Motor neuron (in vitro differentiated cells): ENCODE results near the gene GHRH. TPM values are rescaled to one million over a fixed set of nuclear protein-coding genes. Genes with fewer than 3 reads are reported as not detected.
A peak's percentile ranks its signal among the peaks of the same experiment; 100 is the strongest.

Experiments used
- ATAC-seq, 8 experiments: fragments of 200-7000 bp; cut with Tn5 transposase; replicated peaks in 6 of 8; 2 replicates each; pipeline ENCODE4 v1.8.0; 2021; ENCODE audit warnings: mild to moderate bottlenecking in 8 of 8, moderate library complexity in 8 of 8
- H3K27ac ChIP-seq, 2 donors: fragments of 250-450 bp; sonication (Bioruptor Pico); 2 replicates each; pipeline ENCODE4 v1.9.0; 2021; ENCODE audit warnings: antibody characterized with exemption in 2 of 2, mild to moderate bottlenecking in 2 of 2, moderate library complexity in 1 of 2
- H3K4me1 ChIP-seq, 2 donors: fragments of 250-450 bp; sonication (Bioruptor Pico); replicated peaks in 1 of 2; 2 replicates each; pipeline ENCODE4 v1.6.1; 2021; ENCODE audit warnings: antibody characterized with exemption in 2 of 2, mild to moderate bottlenecking in 2 of 2, moderate library complexity in 1 of 2
- H3K4me3 ChIP-seq, 5 donors: fragments of 250-450 bp; sonication (Bioruptor Pico); 2 replicates each; pipeline ENCODE4 v1.9.0; 2021; ENCODE audit warnings: antibody characterized with exemption in 5 of 5, mild to moderate bottlenecking in 5 of 5, moderate library complexity in 4 of 5
- WGBS, 10 experiments: fragments of 450-650 bp; shearing (Covaris generic); methylation state at CpG; one replicate each; pipeline ENCODE4 v1.0.0; 2022; 5-methylcytosine and 5-hydroxymethylcytosine counted together
- in situ Hi-C, 9 experiments: fragments of 400-800 bp; cut with MboI; loops; one replicate each; pipeline ENCODE4 v1.15.0; 2021; ENCODE audit warnings: low sequenced_read_pairs in 9 of 9, low pct_unique_long_range_greater_than_20kb in 2 of 9; ENCODE audit not compliant: unreplicated experiment in 9 of 9
- total RNA-seq, 8 experiments: library from RNA; unstranded; fragments of 300-600 nt; gene quantifications; 2 replicates each; pipeline versions ENCODE4 v1.2.3 to v1.2.4, GENCODE V29; 2022

The GHRH gene
- total RNA-seq, 8 experiments from 2014 or later, result not detected

DNA sequence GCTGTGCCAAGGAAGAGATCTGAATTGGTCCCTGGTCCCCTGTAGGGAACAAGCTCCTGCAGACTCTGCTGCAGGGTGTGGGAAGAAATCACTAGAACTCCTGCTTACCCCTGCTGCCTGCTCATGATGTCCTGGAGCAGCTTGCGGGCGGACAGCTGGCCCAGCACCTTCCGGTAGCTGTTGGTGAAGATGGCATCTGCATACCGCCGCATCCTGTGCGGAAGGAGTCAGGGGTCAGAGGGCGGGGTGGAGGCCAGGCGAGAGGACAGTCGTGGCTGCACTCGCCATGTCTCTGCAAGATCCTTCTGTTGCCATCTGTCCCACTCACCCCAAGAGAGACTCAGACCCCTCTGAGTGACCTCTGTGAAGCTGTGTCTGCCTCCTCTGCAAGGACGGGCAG lies 5.3 kb downstream of the GHRH start:
- H3K4me3 ChIP-seq, result no peak overlapping the region
- H3K4me1 ChIP-seq, result peaks cover 16 to 34% of the 10 kb centered on the region in 2 donors
- no peak overlapping the region for H3K27ac ChIP-seq
- in situ Hi-C loops, result loop anchor here in 3 of 9 experiments (25.0 kb wide), 1 partner anchor 281 kb away; the partner anchor contains the start of gene BLCAP (in 3 of the 3)
- WGBS, 10 experiments, result 86 to 100% (median 100%) methylated on average over 1 to 8 of the region's 11 CpGs; no CpG with 5 or more reads in 6 of the 10 experiments
- ATAC-seq, result no peak

DNA sequence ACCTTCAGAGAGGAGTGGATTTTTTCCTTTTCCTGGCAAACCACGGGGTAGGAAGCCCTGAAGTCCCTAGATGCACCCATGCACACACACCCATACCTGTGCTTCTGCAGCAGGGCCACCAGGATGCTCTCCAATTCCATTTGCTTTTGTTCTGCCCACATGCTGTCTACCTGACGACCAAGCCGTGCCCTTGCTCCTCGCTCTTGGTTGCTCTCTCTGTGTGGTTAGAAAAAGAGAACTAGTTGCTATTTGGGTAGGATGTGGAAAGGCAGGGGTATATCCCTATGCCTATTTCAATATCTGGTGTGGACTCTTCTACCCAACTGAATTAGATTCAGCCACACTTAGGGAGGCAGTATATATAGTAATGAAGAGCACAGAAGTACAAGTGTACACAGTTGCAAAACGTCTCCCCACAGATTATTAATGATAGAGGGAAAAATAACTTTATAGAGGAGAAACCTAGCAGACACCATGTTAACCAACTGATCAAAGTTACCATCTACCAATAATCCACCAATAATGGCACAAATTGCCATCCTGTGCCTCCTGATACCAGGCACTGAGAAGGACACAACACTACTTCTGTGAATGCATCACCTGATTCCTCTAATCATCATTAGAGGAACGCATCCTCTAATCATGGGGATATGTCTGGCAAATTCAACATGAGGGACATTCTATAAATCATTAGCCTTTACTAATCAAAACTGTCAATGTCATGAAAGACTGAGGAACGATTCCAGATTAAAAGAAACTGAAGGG lies 7.3 kb downstream of the GHRH start:
- no peak for ATAC-seq
- Histone ChIP-seq H3K27ac (no peak overlapping the region), H3K4me3 (no peak overlapping the region), H3K4me1 (peaks cover 9 to 16% of the 10 kb centered on the region in 2 donors)
- WGBS, 10 experiments, result 21 to 100% (median 87%) methylated on average over 1 to 6 of the region's 7 CpGs
- in situ Hi-C loops, result loop anchor here in 3 of 9 experiments (25.0 kb wide), 1 partner anchor 283 kb away; the partner anchor contains the start of gene BLCAP (in 3 of the 3)

DNA sequence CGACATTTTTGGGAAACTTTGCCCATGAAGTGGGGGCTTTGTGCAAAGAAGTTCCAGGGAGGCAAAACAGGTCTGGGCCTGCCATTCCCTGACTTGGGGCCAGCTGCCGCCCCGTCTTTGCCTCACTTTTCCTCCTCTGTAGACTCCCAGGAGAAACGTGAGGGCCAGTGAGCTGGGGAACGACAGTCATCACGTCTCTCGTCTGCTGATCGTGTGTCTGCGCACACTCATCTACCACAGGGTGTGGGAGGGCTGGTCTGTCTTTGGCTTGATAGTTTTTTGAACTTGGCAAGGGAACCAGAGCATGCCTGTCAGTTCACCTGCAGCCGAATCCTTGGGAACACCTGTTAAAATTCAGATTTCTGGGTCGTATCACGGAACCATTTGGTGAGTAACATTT lies 8.5 kb downstream of the GHRH start:
- H3K27ac ChIP-seq, result no peak overlapping the region
- peaks cover 9 to 10% of the 10 kb centered on the region in 2 donors for H3K4me1 ChIP-seq
- no peak overlapping the region for H3K4me3 ChIP-seq
- ATAC-seq, result no peak
- in situ Hi-C loops, result loop anchor here in 3 of 9 experiments (25.0 kb wide), 1 partner anchor 284 kb away; the partner anchor contains the start of gene BLCAP (in 3 of the 3)
- 0 to 100% (median 76%) methylated on average over 1 to 5 of the region's 12 CpGs; no CpG with 5 or more reads in 3 of the 10 experiments for WGBS, 10 experiments

DNA sequence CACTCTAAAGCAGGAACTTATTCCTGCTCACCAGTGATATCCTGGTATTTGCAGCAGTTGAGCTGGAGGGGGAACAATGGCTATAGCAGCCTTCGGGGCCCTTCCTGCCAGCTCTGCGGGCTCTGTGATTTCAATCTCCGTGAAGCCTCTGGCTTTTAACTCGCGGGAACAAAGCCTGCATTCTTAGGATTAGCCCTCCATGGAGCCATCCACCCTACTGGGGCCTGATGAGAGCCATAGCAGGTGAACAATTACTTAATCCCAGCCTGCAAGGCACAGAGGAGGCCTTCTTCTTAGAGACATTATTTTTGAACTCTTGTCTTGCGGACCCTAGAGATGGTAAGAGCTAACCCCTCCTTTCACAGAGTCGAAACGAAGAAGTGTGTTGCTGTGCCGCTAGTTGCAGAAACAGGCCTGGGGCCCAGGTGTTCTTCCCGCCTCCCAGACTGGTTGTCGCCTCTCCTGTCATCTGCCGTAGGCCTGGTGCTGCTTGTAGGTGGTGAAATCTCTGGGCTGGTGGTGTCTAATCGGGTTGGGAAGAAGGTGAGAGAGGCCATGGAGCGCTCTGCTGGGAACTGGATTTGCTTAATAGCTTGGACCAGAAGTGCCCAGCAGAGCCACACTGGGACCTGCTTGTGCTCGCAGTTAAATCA lies 9.7 kb downstream of the GHRH start:
- WGBS, 10 experiments, result 20 to 100% (median 52%) methylated on average over 1 to 5 of the region's 15 CpGs; no CpG with 5 or more reads in 4 of the 10 experiments
- Histone ChIP-seq H3K4me3 (no peak overlapping the region), H3K27ac (peak overlapping the region in 1 of 2 donors; percentile 51), H3K4me1 (peaks cover 9 to 10% of the 10 kb centered on the region in 2 donors)
- ATAC-seq, result peak in 5 of 8 experiments; percentile 38 to 76 (median 53)
- in situ Hi-C loops, result loop anchor here in 3 of 9 experiments (25.0 kb wide), 1 partner anchor 285 kb away; the partner anchor contains the start of gene BLCAP (in 3 of the 3)

DNA sequence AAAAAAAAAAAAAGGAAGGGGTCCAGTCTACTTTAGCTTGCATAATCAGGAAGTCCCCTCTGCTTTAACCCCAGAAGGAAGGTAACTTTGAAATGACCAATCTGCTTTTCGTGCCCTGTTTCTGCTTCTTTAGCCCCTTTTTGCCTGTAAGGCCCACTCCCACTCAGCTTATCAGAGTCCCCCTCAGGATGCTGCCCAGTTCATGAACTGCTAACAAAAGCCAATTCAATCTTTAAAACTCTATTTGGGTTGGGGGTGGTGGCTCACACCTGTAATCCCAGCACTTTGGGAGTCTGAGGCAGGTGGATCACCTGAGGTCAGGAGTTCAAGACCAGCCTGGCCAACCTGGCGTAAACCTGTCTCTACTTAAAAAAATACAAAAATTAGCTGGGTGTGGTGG lies 12.3 kb downstream of the GHRH start:
- WGBS, 10 experiments, result 100% methylated on average over 1 of the region's 2 CpGs; no CpG with 5 or more reads in 5 of the 10 experiments
- Histone ChIP-seq H3K4me1 (peaks cover 19 to 28% of the 10 kb centered on the region in 2 donors), H3K27ac (no peak overlapping the region), H3K4me3 (no peak overlapping the region)
- in situ Hi-C loops, result no loop called here
- no peak for ATAC-seq

DNA sequence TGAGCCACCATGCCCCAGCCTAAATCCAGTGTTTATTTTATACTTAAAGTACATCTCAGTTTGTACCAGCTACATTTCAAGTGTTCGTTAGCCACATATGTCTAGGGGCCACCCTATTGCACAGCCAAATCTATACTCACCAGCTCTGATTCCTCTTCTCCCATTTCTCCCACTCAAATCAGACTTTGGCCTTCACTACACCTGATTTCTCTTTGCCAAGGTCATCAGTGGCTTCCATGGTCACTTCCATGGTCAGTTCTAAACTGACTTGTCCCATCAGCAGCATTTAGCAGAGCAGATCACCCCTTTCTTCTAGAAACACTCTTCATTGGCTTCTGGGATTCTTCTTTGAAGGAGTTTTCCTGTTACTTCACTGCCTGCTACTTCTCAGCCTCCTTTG lies 14.1 kb downstream of the GHRH start:
- in situ Hi-C loops, result no loop called here
- WGBS, 10 experiments, result 11 to 100% (median 93%) methylated on average over 1 of the region's 1 CpG; no CpG with 5 or more reads in 4 of the 10 experiments
- H3K27ac ChIP-seq, result no peak overlapping the region
- ATAC-seq, result no peak
- peaks cover 19 to 28% of the 10 kb centered on the region in 2 donors for H3K4me1 ChIP-seq
- no peak overlapping the region for H3K4me3 ChIP-seq

DNA sequence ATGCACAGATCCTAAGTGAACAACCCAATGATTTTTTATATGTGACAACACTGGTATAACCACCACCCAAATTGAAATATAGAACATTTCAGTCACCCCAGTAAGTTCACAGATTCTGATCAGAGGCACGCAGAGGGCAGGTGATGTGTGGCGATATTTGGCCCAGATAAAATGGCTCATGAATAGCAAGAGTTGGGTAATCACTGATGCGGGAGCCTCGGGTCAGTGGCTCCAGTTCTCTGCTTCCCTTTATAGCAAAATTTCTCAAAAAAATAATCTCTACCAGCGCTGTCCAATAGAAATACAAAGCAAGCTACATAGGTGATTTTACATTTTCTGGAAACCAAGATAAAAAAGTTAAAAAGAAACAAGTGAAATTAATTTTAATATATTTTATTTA lies 14.9 kb downstream of the GHRH start:
- in situ Hi-C loops, result no loop called here
- no peak for ATAC-seq
- Histone ChIP-seq H3K4me1 (peaks cover 14 to 24% of the 10 kb centered on the region in 2 donors), H3K27ac (no peak overlapping the region), H3K4me3 (no peak overlapping the region)
- WGBS, 10 experiments, result 72 to 100% (median 93%) methylated on average over 1 to 5 of the region's 5 CpGs; no CpG with 5 or more reads in 1 of the 10 experiments

DNA sequence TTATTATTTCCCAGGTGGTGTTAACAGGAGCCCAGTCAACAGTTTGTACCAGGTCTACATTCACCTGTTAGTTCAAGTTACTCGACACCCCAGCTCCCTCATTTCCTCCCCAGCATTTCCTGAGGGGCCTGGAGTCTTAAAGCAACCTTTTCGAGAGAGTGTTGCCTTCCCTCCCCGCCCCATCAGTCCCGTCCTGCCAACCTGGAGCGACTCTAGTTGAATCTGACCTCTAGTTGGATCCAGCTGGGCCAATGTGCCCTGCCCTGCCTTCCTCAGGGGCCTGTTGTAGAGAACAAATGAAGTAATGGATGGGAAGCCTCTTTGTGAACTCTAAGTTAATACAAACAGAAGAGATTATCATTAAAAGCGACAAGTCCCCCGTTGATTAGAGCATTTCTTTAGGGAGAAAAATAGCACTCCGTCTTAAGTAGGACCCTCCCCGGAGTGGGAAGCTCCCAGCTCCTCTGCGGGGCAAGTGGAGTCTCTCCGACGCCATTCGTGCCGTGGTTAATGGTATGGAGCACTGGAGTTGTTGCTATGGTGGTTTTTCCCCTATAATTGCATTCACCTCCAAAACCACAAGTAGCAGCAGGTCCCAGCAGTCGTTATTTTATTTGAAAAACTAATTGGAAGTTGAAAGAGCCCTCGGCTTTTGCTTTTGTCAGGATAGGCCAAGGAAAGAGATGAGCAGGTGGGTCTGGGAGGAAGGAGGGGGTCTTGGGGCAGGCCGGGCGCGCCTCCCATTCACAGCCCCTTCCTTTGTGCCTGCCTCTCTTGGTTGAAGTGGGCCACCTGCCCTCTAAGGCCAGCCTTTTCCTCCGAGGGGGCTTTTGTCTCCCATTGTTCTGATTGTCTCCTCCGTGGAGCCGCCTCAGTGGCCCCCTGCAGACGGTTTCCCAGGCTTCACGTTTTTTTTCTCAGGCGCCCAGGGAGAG lies 16.1 kb downstream of the GHRH start:
- in situ Hi-C loops, result no loop called here
- peaks cover 18 to 32% of the 10 kb centered on the region in 2 donors for H3K4me1 ChIP-seq
- no peak overlapping the region for H3K4me3 ChIP-seq
- WGBS, 10 experiments, result 10 to 98% (median 67%) methylated on average over 1 to 15 of the region's 25 CpGs; no CpG with 5 or more reads in 1 of the 10 experiments
- ATAC-seq, result peak in 5 of 8 experiments; percentile 27 to 73 (median 44)
- H3K27ac ChIP-seq, result peak overlapping the region; percentile 11 to 48

DNA sequence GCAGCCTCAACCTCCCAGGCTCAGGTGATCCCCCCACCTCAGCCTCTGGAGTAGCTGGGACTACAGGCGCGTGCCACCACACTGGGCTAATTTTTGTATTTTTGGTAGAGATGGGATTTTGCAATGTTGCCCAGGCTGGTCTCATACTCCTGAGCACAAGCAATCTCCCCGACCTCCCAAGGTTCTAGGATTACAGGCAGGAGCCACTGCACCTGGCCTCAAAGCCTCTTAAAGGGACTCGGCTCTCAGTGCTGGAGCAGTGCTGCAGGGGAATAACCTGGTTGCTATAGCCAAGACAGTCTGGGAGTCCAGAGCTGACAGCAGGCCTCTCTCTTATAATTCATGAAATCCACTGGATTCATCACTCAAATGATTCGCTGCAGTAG lies 17.0 kb downstream of the GHRH start:
- Histone ChIP-seq H3K4me1 (peaks cover 27 to 41% of the 10 kb centered on the region in 2 donors), H3K27ac (no peak overlapping the region), H3K4me3 (no peak overlapping the region)
- in situ Hi-C loops, result no loop called here
- 0 to 100% (median 77%) methylated on average over 1 to 3 of the region's 5 CpGs; no CpG with 5 or more reads in 2 of the 10 experiments for WGBS, 10 experiments
- ATAC-seq, result no peak

DNA sequence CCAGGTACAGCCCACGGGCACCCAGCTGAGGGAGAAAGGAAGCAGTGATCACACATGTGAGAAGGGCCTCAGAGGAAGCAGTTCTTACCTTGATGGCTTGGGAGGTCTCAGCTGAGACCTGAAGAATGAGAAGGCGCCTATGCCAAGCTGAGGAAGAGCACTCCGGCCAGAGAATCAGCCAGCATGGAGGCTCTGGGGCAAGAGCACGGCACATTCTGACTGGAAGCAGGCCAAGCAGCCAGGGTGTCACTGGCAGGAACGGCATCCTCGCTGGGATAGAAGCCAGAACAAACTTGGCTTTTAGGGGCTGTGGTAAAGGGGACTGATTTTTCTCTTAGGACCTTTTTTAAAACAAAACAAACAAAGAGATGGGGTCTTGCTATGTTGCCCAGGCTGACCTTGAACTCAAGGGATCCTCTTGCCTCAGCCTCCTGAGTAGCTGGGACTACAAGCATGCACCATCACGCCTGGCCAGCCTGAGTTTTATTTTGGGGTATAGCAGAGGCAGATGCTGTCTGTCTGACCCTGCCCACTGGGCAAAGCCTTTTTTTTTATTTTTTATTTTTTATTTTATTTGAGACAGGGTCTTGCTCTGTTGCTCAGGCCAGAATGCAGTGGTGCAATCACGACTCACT lies 17.6 kb downstream of the GHRH start:
- no peak overlapping the region for H3K27ac ChIP-seq
- ATAC-seq, result no peak
- in situ Hi-C loops, result no loop called here
- WGBS, 10 experiments, result 40 to 100% (median 89%) methylated on average over 1 to 5 of the region's 8 CpGs; no CpG with 5 or more reads in 2 of the 10 experiments
- no peak overlapping the region for H3K4me3 ChIP-seq
- H3K4me1 ChIP-seq, result peaks cover 28 to 46% of the 10 kb centered on the region in 2 donors

DNA sequence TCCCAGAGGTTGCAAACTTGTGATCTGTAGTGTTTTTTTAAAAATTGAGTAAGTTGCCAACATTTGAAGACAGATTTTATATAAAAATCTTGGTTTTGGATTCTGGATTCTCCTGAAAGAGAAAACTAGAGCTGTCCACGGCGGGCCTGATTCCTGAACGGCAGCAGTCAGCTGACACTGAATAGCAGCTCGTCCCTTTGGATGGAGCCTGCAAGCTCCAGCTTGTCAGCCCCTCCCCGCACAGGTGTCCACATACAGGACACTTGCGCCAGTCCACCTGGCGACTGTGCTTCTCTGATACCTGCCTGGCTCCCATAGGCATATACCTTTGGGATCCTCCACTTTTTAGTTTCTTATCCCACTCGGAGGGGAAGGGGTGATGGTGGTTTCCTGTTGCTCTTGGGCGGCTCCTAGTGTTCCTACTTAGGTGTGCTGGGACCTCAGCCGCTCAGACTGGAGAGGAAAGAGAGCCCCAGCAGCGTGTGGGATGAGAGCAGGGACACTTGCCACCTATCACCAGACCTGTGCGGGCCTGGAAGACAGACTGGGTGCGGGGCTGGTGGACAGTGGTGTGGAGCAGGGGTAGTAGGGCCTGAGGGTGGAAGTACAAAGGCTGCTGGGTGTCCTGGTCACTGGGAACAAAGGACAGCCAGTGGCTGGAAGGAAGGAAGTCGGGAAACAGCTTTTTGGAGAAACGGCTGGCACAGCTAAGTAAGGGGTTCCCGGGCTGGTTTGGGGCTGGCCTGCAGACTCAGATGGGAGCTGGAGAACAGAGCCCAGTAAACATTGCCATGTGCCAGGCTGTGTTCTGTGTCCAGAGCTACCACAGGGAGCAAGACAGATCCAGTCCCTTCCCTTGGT lies 18.3 kb downstream of the GHRH start:
- WGBS, 10 experiments, result 81 to 100% (median 88%) methylated on average over 3 to 12 of the region's 16 CpGs; no CpG with 5 or more reads in 2 of the 10 experiments
- peaks cover 28 to 54% of the 10 kb centered on the region in 2 donors for H3K4me1 ChIP-seq
- H3K27ac ChIP-seq, result no peak overlapping the region
- in situ Hi-C loops, result no loop called here
- ATAC-seq, result no peak
- no peak overlapping the region for H3K4me3 ChIP-seq
